ENCODE results near the gene PRSS8. TPM values are rescaled to one million over a fixed set of nuclear protein-coding genes. Genes with fewer than 3 reads are reported as not detected.

The PRSS8 gene
- total and polyA plus RNA-seq, 11 donors: 0.17 to 0.44 (median 0.30) TPM; not detected in 5

DNA sequence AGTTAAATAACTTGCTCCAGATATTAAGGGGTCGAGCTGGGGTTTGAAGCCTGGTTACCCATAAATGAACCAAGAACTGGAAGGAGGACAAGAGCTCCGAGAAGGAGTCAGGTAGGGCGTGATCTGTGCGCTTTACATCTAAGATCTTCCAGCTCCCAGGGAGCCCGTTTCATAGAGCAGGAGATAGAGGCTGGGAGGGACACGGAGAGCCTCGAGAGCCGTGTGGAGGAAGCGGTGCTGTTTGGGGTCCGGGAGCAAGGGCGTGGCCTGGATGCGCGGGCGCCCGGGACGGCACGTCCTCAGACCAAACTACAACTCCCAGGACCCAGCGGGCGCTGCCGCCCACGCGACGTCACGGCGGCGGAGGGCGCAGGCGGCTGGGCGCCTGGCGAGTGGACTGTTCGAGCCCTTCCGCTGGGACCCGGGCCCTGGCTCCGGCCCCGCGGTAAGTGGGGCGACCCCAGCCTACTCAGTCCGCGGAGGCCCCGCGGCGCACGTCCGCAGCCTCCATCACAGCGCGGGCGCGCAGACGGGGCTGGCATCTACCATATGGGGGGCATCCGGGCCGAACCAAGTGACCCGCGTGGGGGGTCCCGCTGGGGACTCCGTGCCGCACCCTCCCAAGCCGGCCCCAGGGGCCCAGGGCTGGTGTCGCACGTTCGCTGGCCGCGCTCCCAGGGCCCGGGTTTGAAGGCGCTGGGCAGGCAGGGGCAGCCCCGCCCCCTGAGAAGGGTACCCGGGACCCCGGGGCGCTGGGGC is 27.3 kb downstream of the PRSS8 start, which contains the start of gene BCKDK:
Gene BCKDK (plus strand): TSS at position 352 of the 759 bp plus-strand sequence. CDS start 838 bp downstream, outside the sequence.
- Histone ChIP-seq H3K27me3 (no peaks in the 10 kb centered on the region), H3K27ac (peak within 1 kb of the TSS; percentile 63 to 99 (median 93)), H3K9me3 (no peaks in the 10 kb centered on the region), H3K4me1 (peaks cover 4 to 46% (median 28%) of the 10 kb centered on the region in 12 donors), H3K4me3 (peak within 1 kb of the TSS; percentile 67 to 100 (median 93)), H3K36me3 (peaks cover 0 to 40% (median 32%) of the 10 kb centered on the region in 9 donors)
- intact Hi-C loops (cut with DNase I): loop anchor here in 4 of 10 donors (2.0 to 5.0 kb wide), 2 partner anchors 34 to 35 kb away; no protein-coding TSS in a partner anchor
- ATAC-seq (peak; percentile 63 to 84 (median 78)), DNase-seq (peak; percentile 80 to 90 (median 85))
- WGBS, 4 donors: 4 to 7% (median 5%) methylated on average over 38 to 68 of the region's 68 CpGs
- TF ChIP-seq POLR2A (IDR thresholded peaks at IDR 0.05): peak in 1 of 2 donors; percentile 75
- TF ChIP-seq, protein P1, sequence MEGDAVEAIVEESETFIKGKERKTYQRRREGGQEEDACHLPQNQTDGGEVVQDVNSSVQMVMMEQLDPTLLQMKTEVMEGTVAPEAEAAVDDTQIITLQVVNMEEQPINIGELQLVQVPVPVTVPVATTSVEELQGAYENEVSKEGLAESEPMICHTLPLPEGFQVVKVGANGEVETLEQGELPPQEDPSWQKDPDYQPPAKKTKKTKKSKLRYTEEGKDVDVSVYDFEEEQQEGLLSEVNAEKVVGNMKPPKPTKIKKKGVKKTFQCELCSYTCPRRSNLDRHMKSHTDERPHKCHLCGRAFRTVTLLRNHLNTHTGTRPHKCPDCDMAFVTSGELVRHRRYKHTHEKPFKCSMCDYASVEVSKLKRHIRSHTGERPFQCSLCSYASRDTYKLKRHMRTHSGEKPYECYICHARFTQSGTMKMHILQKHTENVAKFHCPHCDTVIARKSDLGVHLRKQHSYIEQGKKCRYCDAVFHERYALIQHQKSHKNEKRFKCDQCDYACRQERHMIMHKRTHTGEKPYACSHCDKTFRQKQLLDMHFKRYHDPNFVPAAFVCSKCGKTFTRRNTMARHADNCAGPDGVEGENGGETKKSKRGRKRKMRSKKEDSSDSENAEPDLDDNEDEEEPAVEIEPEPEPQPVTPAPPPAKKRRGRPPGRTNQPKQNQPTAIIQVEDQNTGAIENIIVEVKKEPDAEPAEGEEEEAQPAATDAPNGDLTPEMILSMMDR (IDR thresholded peaks at IDR 0.05): no peak

DNA sequence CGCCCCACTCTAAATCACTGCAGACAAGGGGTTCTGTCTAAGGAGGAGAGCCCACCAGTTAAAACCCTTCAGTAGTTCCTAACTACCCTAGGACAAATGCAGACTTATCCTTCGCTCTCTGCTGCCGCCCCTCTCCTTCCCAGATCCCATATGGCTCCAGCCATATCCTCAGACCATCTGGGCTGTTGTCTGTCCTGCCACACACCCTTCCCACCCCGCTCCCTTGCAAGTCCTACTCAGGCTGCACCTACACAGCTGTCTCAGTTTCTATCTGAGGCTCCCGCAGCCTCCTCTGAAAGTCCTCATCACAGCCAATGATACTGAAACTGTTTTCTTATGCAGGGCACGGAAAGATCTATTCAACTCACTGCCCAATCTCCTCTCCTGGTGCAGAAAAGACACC is 28.1 kb downstream of the PRSS8 start:
- H3K4me1 ChIP-seq: peaks cover 4 to 39% (median 22%) of the 10 kb centered on the region in 12 donors
- 94 to 97% (median 95%) methylated on average over 6 of the region's 6 CpGs for WGBS, 4 donors
- TF ChIP-seq, protein P1 (IDR thresholded peaks at IDR 0.05): no peak
- no peak for TF ChIP-seq POLR2A (IDR thresholded peaks at IDR 0.05)
- no peaks in the 10 kb centered on the region for H3K27me3 ChIP-seq
- peak overlapping the region in 1 of 12 donors; percentile 89 for H3K4me3 ChIP-seq
- ATAC-seq (no peak), DNase-seq (no peak)
- peaks cover 0 to 34% (median 30%) of the 10 kb centered on the region in 9 donors for H3K36me3 ChIP-seq
- no peaks in the 10 kb centered on the region for H3K9me3 ChIP-seq
- intact Hi-C loops (cut with DNase I): loop anchor here in 3 of 10 donors (5.0 kb wide), 1 partner anchor 35 kb away; no protein-coding TSS in a partner anchor
- peak overlapping the region in 6 of 12 donors; percentile 92 to 99 (median 94) for H3K27ac ChIP-seq

DNA sequence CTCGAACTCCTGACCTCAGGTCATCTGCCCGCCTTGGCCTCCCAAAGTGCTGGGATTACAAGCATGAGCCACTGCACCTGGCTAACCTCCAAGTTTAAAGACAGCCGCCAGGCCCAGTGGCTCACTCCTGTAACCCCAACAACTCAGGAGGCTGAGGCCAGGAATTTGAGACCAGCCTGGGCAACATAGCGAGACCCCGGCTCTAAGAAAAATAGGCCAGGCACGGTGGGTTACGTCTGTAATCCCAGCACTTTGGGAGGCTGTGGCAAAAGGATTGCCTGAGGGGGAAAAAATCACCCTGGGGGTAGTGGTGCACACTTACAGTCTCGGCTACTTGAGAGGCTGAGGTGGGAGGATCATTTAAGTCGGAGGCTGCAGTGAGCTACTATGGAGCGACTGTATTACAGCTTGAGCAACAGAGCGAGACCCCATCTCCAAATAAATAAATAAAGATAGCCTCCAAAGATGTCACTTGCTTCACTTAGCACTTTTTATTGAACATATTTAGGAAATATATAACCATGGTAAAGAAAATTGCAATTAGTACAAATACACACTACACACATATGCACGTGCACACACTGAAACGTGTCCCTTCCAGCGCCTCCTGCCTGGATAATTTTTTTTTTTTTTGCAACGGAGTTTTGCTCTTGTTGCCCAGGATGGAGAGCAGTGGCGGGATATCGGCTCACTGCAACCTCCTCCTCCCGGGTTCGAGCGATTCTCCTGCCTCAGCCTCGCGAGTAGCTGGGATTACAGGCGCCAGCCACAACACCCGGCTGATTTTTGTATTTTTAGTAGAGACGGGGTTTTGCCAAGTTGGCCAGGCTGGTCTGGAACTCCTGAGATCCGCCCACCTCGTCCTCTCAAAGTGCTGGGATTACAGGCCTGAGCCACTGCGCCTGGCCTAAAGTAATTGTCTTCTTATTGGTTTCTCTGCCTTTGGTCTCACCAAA is 28.7 kb downstream of the PRSS8 start:
- H3K27me3 ChIP-seq: no peaks in the 10 kb centered on the region
- intact Hi-C loops (cut with DNase I): loop anchor here in 3 of 10 donors (5.0 kb wide), 1 partner anchor 36 kb away; no protein-coding TSS in a partner anchor
- no peak for DNase-seq
- H3K4me3 ChIP-seq: no peak overlapping the region
- WGBS, 4 donors: 92 to 94% (median 93%) methylated on average over 28 of the region's 28 CpGs
- no peaks in the 10 kb centered on the region for H3K9me3 ChIP-seq
- peaks cover 4 to 33% (median 21%) of the 10 kb centered on the region in 12 donors for H3K4me1 ChIP-seq
- peak overlapping the region in 6 of 12 donors; percentile 66 to 95 (median 79) for H3K27ac ChIP-seq
- TF ChIP-seq, protein P1 (IDR thresholded peaks at IDR 0.05): no peak
- no peak for TF ChIP-seq POLR2A (IDR thresholded peaks at IDR 0.05)
- H3K36me3 ChIP-seq: peaks cover 0 to 27% (median 23%) of the 10 kb centered on the region in 9 donors
- no peak for ATAC-seq
